ENCODE data around the gene COL4A4.

DNA sequence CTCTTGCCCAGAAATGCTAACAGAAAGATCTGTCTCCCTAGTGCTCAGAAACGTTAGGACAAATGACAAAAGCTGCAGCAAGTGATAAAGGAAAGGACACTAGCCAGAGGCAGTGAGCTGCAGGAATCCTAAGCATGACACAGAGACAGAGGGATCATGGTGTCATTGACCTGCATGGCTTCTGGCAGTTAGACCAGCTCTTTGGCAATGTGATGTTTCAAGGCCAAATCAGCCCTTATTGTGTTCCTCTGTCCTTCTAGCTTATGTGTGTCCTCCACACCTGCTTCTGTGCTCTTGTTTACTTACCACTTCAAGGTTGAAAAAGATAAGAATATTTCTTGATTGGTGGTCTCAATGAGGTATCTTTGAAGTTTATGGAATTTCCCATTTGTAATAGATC, 207.3 kb downstream of the COL4A4 start:
- TF ChIP-seq, protein P1, sequence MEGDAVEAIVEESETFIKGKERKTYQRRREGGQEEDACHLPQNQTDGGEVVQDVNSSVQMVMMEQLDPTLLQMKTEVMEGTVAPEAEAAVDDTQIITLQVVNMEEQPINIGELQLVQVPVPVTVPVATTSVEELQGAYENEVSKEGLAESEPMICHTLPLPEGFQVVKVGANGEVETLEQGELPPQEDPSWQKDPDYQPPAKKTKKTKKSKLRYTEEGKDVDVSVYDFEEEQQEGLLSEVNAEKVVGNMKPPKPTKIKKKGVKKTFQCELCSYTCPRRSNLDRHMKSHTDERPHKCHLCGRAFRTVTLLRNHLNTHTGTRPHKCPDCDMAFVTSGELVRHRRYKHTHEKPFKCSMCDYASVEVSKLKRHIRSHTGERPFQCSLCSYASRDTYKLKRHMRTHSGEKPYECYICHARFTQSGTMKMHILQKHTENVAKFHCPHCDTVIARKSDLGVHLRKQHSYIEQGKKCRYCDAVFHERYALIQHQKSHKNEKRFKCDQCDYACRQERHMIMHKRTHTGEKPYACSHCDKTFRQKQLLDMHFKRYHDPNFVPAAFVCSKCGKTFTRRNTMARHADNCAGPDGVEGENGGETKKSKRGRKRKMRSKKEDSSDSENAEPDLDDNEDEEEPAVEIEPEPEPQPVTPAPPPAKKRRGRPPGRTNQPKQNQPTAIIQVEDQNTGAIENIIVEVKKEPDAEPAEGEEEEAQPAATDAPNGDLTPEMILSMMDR (IDR thresholded peaks at IDR 0.05), result no peak
- no peak for TF ChIP-seq POLR2A (IDR thresholded peaks at IDR 0.05)

Data from tibial nerve (tissue), 3 donors.